ENCODE data around the gene CCT5. TPM values are rescaled to one million over a fixed set of nuclear protein-coding genes. Genes with fewer than 3 reads are reported as not detected.

The CCT5 gene
- total and polyA plus RNA-seq, 10 of the 15 experiments (the other 5 are each of a cell fraction or from before 2014, with no cell fraction given), result 376 to 637 (median 543) TPM

- TF ChIP-seq NKRF (conservative IDR thresholded peaks at IDR 0.05) (no peak), TCF12 (IDR thresholded peaks at IDR 0.05; ENCODE audit: low read depth, low read length) (no peak), BCLAF1 (IDR thresholded peaks at IDR 0.05) (no peak), MTA2 (IDR thresholded peaks at IDR 0.05; ENCODE audit: low read depth) (no peak), TCF3 (IDR thresholded peaks at IDR 0.05; ENCODE audit: borderline replicate concordance, insufficient read depth, low read depth, low read length) (no peak), IRF5 (IDR thresholded peaks at IDR 0.05; ENCODE audit: borderline replicate concordance) (no peak), ZNF592 (IDR thresholded peaks at IDR 0.05) (no peak)
Observed at GRCh38 chr5:10268100-10268499, 18.0 kb downstream of the CCT5 start (continued).

Measured in GM12878 (cell line).